A549 (cell line): ENCODE measurements around the gene EPS8L2.

Experiments used
- BHLHE40 ChIP-seq: IDR thresholded peaks from 2 replicates; pipeline ENCODE4 v1.6.1; 2012; ENCODE audit warnings: low read depth, low read length, inconsistent platforms
- CEBPB ChIP-seq, 2 experiments: fragments of >200 bp in 1 of 2; sonication (Bioruptor Twin) in 1 of 2; formaldehyde crosslinking in 1 of 2; IDR thresholded peaks; 2 replicates each; pipeline ENCODE4 v1.6.1; 2012 to 2016
- CTCF ChIP-seq: fragments of >200 bp; sonication (Bioruptor Twin); formaldehyde crosslinking; IDR thresholded peaks from 3 replicates; pipeline ENCODE4 v1.5.1; 2016
- EP300 ChIP-seq, 2 experiments: fragments of >200 bp; sonication (Bioruptor Twin); formaldehyde crosslinking; IDR thresholded peaks; 2 replicates in 1 of 2; 3 replicates in 1 of 2; pipeline ENCODE4 v1.6.1; 2016 to 2017
- POLR2A ChIP-seq: IDR thresholded peaks from 2 replicates; pipeline ENCODE4 v1.6.1; 2012; ENCODE audit warnings: mild to moderate bottlenecking, low read length
- POLR2AphosphoS2 ChIP-seq: conservative IDR thresholded peaks from 2 replicates; pipeline ENCODE4 v1.6.1; 2012; ENCODE audit warnings: low read length, improper control_type of control experiment, inconsistent platforms
- RCOR1 ChIP-seq: fragments of 150-350 bp; IDR thresholded peaks from 2 replicates; pipeline ENCODE4 v1.6.1; 2014; ENCODE audit warnings: antibody characterized with exemption, low read length, low read depth
- RFX5 ChIP-seq: fragments of 450-650 bp; IDR thresholded peaks from 2 replicates; pipeline ENCODE4 v1.7.1; 2014; ENCODE audit warnings: antibody characterized with exemption, mild to moderate bottlenecking, moderate library complexity
- SMC3 ChIP-seq: fragments of >200 bp; sonication (Bioruptor Twin); formaldehyde crosslinking; IDR thresholded peaks from 3 replicates; pipeline ENCODE4 v1.6.1; 2018; ENCODE audit warnings: inconsistent platforms
- TFCP2L1 ChIP-seq: fragments of 250-450 bp; sonication (Bioruptor Pico); IDR thresholded peaks from 2 replicates; pipeline ENCODE4 v1.5.0; 2021; ENCODE audit warnings: mild to moderate bottlenecking
- USF2 ChIP-seq: fragments of 450-650 bp; IDR thresholded peaks from 2 replicates; pipeline ENCODE4 v1.6.1; 2014; ENCODE audit warnings: antibody characterized with exemption

- no peak for TF ChIP-seq USF2
- no peak for TF ChIP-seq CTCF
- no peak for TF ChIP-seq POLR2A
- TF ChIP-seq EP300 (IDR thresholded peaks at IDR 0.05): no peak
- TF ChIP-seq CEBPB (IDR thresholded peaks at IDR 0.05): no peak
- TF ChIP-seq BHLHE40: no peak
- no peak for TF ChIP-seq TFCP2L1 (CRISPR knock-in tag)
- TF ChIP-seq RFX5: no peak
- TF ChIP-seq SMC3: no peak
- no peak for TF ChIP-seq POLR2AphosphoS2
- no peak for TF ChIP-seq RCOR1
These were observed 27.0 kb downstream of the EPS8L2 start for GRCh38 chr11:733072-733471.
